ENCODE data around the gene EPS8L2. TPM values are rescaled to one million over a fixed set of nuclear protein-coding genes. Genes with fewer than 3 reads are reported as not detected.
A peak's percentile ranks its signal among the peaks of the same experiment; 100 is the strongest.

The EPS8L2 gene
- total and polyA plus RNA-seq, 2 of the 13 experiments (the other 11 are each of a cell fraction or from before 2014, with no cell fraction given) = 89.3 to 416 TPM

DNA sequence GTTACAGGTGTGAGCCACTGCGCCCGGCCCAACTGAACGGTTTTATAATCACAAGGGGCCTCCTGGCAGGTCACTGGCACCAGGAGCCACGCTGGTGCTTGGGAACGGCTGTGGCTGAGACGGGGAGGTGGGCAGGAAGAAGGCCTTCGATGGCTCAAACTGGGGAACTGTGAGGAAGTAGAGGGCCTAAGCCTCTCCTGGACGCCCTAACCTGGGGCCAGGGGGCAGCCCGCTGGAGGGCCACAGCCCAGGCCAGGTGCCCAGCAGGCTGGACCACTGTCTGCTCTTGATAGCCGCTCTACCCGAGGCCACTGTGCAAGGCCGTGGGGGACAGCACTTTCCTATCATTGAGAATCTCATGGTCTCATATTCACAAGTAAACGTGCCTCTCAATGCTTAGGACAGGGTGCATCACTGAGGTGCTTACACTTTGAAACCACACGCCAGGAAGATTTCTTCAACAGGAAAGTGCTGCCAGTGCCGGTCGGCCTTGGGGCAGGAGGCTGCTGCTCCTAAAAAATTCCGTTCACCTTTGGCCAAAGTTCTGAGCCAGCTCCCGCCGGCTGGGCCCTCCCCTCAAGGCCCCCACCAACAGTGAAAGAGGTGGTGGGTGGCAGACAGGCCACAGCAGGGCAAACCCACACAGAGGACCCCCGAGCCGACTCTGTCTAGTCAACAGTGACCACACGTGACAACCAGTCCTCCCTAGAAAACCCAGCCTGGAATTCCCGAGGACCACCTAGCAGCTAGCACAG, 64.0 kb downstream of the EPS8L2 start:
- Histone ChIP-seq H3K4me2 (ENCODE audit: low read depth, low read length) (no peak overlapping the region), H3K9ac (ENCODE audit: insufficient read depth, low read depth, low read length) (no peak overlapping the region), H3K27ac (ENCODE audit: extremely low read length, insufficient read depth, low read length) (peak overlapping the region; percentile 50), H3K36me3 (replicated peaks in 1 of 2; ENCODE audit: control insufficient read depth in 1 of 2, insufficient read depth in 2 of 2, low read length in 2 of 2) (peaks cover 21 to 47% of the 10 kb centered on the region in 2 experiments; a peak in 4 of 5 replicates), H3K4me1 (ENCODE audit: insufficient read depth, low read length) (peaks cover 25% of the 10 kb centered on the region), H4K20me1 (ENCODE audit: insufficient read depth, low read length) (peaks cover under 1% of the 10 kb centered on the region; the same call in 1 of the 2 replicates), H3K9me3 (ENCODE audit: low read length) (no peaks in the 10 kb centered on the region), H3K79me2 (ENCODE audit: insufficient read depth, low read length) (peaks cover 14% of the 10 kb centered on the region), H3K27me3 (ENCODE audit: control insufficient read depth in 1 of 2, insufficient read depth in 2 of 2, low read length in 2 of 2) (no peaks in the 10 kb centered on the region), H3K4me3 (replicated peaks in 1 of 3; ENCODE audit: insufficient read depth in 1 of 3, low read depth in 2 of 3, low read length in 3 of 3) (no peak overlapping the region), H2AFZ (ENCODE audit: low read length) (no peak overlapping the region)
- POLR2A ChIA-PET = no interaction called here
- ATAC-seq = peak; percentile 9; the same call in 2 of the 3 replicates
- no peak for FAIRE-seq
- no peak for DNase-seq (ENCODE audit: low spot score)
- BruUV-seq (replicated peaks) = TSS peak; percentile 40
- 77% methylated on average over 12 of the region's 23 CpGs for WGBS (ENCODE audit: low lambda C conversion rate)
- intact Hi-C loops (cut with micrococcal nuclease; ENCODE audit: unreplicated experiment) = no loop called here
- CTCF ChIA-PET (ENCODE audit: low intra/inter-chr PET ratio, low total read pairs) = no interaction called here
- in situ Hi-C loops (cut with HindIII; ENCODE audit: extremely low pct_ligation_motif_present, low pct_unique_long_range_greater_than_20kb) = loop anchor here (5.0 kb wide), 1 partner anchor 108 kb away; no protein-coding TSS in a partner anchor
- no peak for TF ChIP-seq MTF1 (CRISPR knock-in tag; IDR thresholded peaks at IDR 0.05)
- no peak for TF ChIP-seq ZNF781 (CRISPR knock-in tag; IDR thresholded peaks at IDR 0.05; ENCODE audit: borderline replicate concordance, not compliant biosample characterization)
- TF ChIP-seq ZNF629 (CRISPR knock-in tag; conservative IDR thresholded peaks at IDR 0.05) = no peak
- no peak for TF ChIP-seq ZNF614 (CRISPR knock-in tag; IDR thresholded peaks at IDR 0.05; ENCODE audit: borderline replicate concordance)
- no peak for TF ChIP-seq MXI1 (IDR thresholded peaks at IDR 0.05; ENCODE audit: borderline replicate concordance, low read depth, low read length)
- no peak for TF ChIP-seq MYC (CRISPR knock-in tag; IDR thresholded peaks at IDR 0.05; ENCODE audit: borderline replicate concordance)
- TF ChIP-seq, protein P1, sequence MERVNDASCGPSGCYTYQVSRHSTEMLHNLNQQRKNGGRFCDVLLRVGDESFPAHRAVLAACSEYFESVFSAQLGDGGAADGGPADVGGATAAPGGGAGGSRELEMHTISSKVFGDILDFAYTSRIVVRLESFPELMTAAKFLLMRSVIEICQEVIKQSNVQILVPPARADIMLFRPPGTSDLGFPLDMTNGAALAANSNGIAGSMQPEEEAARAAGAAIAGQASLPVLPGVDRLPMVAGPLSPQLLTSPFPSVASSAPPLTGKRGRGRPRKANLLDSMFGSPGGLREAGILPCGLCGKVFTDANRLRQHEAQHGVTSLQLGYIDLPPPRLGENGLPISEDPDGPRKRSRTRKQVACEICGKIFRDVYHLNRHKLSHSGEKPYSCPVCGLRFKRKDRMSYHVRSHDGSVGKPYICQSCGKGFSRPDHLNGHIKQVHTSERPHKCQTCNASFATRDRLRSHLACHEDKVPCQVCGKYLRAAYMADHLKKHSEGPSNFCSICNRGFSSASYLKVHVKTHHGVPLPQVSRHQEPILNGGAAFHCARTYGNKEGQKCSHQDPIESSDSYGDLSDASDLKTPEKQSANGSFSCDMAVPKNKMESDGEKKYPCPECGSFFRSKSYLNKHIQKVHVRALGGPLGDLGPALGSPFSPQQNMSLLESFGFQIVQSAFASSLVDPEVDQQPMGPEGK (CRISPR knock-in tag; IDR thresholded peaks at IDR 0.05) = peak; percentile 93
- no peak for TF ChIP-seq HIVEP1 (CRISPR knock-in tag; IDR thresholded peaks at IDR 0.05)
- TF ChIP-seq TBX3 (IDR thresholded peaks at IDR 0.05; ENCODE audit: borderline replicate concordance) = no peak
- no peak for TF ChIP-seq ZNF615 (CRISPR knock-in tag; IDR thresholded peaks at IDR 0.05; ENCODE audit: borderline replicate concordance)
- TF ChIP-seq, protein P2, sequence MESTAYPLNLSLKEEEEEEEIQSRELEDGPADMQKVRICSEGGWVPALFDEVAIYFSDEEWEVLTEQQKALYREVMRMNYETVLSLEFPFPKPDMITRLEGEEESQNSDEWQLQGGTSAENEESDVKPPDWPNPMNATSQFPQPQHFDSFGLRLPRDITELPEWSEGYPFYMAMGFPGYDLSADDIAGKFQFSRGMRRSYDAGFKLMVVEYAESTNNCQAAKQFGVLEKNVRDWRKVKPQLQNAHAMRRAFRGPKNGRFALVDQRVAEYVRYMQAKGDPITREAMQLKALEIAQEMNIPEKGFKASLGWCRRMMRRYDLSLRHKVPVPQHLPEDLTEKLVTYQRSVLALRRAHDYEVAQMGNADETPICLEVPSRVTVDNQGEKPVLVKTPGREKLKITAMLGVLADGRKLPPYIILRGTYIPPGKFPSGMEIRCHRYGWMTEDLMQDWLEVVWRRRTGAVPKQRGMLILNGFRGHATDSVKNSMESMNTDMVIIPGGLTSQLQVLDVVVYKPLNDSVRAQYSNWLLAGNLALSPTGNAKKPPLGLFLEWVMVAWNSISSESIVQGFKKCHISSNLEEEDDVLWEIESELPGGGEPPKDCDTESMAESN (CRISPR knock-in tag; conservative IDR thresholded peaks at IDR 0.05) = no peak
- TF ChIP-seq, protein P3, sequence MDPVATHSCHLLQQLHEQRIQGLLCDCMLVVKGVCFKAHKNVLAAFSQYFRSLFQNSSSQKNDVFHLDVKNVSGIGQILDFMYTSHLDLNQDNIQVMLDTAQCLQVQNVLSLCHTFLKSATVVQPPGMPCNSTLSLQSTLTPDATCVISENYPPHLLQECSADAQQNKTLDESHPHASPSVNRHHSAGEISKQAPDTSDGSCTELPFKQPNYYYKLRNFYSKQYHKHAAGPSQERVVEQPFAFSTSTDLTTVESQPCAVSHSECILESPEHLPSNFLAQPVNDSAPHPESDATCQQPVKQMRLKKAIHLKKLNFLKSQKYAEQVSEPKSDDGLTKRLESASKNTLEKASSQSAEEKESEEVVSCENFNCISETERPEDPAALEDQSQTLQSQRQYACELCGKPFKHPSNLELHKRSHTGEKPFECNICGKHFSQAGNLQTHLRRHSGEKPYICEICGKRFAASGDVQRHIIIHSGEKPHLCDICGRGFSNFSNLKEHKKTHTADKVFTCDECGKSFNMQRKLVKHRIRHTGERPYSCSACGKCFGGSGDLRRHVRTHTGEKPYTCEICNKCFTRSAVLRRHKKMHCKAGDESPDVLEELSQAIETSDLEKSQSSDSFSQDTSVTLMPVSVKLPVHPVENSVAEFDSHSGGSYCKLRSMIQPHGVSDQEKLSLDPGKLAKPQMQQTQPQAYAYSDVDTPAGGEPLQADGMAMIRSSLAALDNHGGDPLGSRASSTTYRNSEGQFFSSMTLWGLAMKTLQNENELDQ (CRISPR knock-in tag; IDR thresholded peaks at IDR 0.05; ENCODE audit: borderline replicate concordance) = no peak
- no peak for TF ChIP-seq ZFP41 (CRISPR knock-in tag; IDR thresholded peaks at IDR 0.05; ENCODE audit: borderline replicate concordance)
- TF ChIP-seq, protein P4, sequence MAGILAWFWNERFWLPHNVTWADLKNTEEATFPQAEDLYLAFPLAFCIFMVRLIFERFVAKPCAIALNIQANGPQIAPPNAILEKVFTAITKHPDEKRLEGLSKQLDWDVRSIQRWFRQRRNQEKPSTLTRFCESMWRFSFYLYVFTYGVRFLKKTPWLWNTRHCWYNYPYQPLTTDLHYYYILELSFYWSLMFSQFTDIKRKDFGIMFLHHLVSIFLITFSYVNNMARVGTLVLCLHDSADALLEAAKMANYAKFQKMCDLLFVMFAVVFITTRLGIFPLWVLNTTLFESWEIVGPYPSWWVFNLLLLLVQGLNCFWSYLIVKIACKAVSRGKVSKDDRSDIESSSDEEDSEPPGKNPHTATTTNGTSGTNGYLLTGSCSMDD (CRISPR knock-in tag; IDR thresholded peaks at IDR 0.05) = no peak
- TF ChIP-seq ARNT (IDR thresholded peaks at IDR 0.05) = no peak

Data from HepG2 (cell line).